Mucosa of stomach (tissue), 1 donor: Measurements from ENCODE around the gene PLCB1.

Experiments
- H3K27me3 ChIP-seq: one replicate; pipeline ENCODE4 v1.7.0; 2013; ENCODE audit warnings: mild to moderate bottlenecking, low read length; ENCODE audit not compliant: control insufficient read depth, insufficient read depth
- H3K36me3 ChIP-seq: one replicate; pipeline ENCODE4 v1.7.0; 2013; ENCODE audit warnings: low read length; ENCODE audit not compliant: control insufficient read depth, insufficient read depth
- H3K4me1 ChIP-seq: one replicate; pipeline ENCODE4 v1.7.0; 2013; ENCODE audit warnings: mild to moderate bottlenecking, low read length; ENCODE audit not compliant: control insufficient read depth, insufficient read depth
- H3K4me3 ChIP-seq: one replicate; pipeline ENCODE4 v1.7.0; 2013; ENCODE audit warnings: low read length
- H3K9ac ChIP-seq: one replicate; pipeline ENCODE4 v1.7.0; 2013; ENCODE audit warnings: mild to moderate bottlenecking, low read length, moderate library complexity
- H3K9me3 ChIP-seq: one replicate; pipeline ENCODE4 v1.7.0; 2013; ENCODE audit warnings: mild to moderate bottlenecking, low read length, moderate library complexity; ENCODE audit not compliant: control insufficient read depth
- donor health status: Pancreatic carcinoma.

Gene PLCB1

GRCh38 chr20:8471465-8471864 is 339.4 kb downstream of the PLCB1 start:
- no peaks in the 10 kb centered on the region for H3K36me3 ChIP-seq
- no peaks in the 10 kb centered on the region for H3K9me3 ChIP-seq
- no peaks in the 10 kb centered on the region for H3K27me3 ChIP-seq
- no peak overlapping the region for H3K4me3 ChIP-seq
- H3K4me1 ChIP-seq, result no peaks in the 10 kb centered on the region
- no peak overlapping the region for H3K9ac ChIP-seq

DNA sequence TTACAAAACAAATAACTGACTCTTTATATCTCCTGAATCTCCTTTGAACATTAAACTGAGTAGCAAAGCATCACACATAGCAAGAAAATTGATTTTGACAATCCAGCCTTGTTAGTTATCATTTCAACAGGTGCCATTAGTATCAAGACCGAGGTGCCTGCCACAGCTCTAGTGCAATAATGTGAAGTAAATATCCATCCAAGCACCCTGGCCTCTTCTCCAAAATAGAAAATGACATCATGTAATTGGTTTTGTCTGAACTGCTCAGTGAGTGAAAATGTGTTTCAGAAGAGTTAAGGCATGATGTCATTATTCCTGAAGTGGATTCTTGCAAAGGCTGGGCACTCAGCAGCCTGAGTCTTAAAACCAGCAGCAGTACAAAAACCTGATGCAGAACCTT is 341.4 kb downstream of the PLCB1 start:
- Histone ChIP-seq H3K9me3 (no peaks in the 10 kb centered on the region), H3K4me3 (no peak overlapping the region), H3K4me1 (no peaks in the 10 kb centered on the region), H3K9ac (no peak overlapping the region), H3K36me3 (no peaks in the 10 kb centered on the region), H3K27me3 (no peaks in the 10 kb centered on the region)

DNA sequence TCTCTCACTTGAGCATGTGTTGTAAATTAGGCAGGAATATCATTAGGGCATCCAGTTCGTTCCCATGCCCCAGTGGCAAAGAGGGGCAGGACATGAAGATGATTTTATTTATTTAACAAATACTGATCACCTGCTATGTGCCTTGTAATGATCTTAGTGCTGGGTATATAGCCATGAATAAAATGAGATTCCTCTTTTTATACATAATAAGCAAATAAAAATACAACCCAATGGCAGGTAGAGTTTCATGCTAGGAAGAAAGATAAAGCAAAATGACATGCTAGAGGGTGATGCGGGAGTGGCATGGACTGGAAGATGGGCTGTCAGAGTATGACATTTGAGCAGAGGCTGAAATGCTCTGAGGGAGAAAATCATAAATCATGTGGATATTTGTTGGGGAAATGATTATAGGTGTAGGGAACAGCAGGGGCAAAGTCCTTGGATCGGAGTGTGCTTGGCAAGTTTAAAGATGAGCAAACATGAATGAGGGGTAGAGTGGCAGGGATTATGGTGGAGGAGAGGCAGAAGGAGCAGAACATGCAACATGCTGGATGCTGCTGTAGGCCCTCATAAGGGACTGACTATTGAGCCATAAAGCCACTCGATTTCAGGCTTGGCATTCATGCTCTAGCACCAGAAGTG is 342.1 kb downstream of the PLCB1 start:
- H3K36me3 ChIP-seq, result no peaks in the 10 kb centered on the region
- H3K9ac ChIP-seq, result no peak overlapping the region
- no peaks in the 10 kb centered on the region for H3K27me3 ChIP-seq
- H3K4me1 ChIP-seq, result no peaks in the 10 kb centered on the region
- no peak overlapping the region for H3K4me3 ChIP-seq
- H3K9me3 ChIP-seq, result no peaks in the 10 kb centered on the region

DNA sequence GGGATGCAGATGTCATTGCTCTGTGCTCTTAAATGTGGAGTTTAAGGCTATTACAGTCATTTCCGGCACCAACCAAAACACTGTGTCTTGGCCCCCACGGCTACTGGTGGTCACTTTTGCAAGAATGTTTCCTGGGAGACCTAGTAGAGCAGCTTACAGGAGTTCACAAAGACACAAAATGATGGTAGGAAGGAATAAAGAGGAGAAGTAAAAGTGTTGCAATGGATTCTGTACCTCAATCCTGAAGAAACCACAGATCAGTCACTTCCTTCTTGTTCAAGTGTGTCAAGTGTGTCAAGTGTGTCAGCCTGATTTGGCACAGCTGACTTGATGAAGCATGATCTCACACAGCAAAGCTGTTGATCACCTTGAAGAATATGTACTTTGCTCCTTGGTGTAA is 344.0 kb downstream of the PLCB1 start:
- no peaks in the 10 kb centered on the region for H3K27me3 ChIP-seq
- H3K4me3 ChIP-seq, result no peak overlapping the region
- H3K9me3 ChIP-seq, result no peaks in the 10 kb centered on the region
- no peaks in the 10 kb centered on the region for H3K36me3 ChIP-seq
- no peaks in the 10 kb centered on the region for H3K4me1 ChIP-seq
- no peak overlapping the region for H3K9ac ChIP-seq

GRCh38 chr20:8480597-8480996 is 348.5 kb downstream of the PLCB1 start:
- Histone ChIP-seq H3K4me1 (no peaks in the 10 kb centered on the region), H3K4me3 (no peak overlapping the region), H3K36me3 (no peaks in the 10 kb centered on the region), H3K27me3 (no peaks in the 10 kb centered on the region), H3K9ac (no peak overlapping the region), H3K9me3 (no peaks in the 10 kb centered on the region)

DNA sequence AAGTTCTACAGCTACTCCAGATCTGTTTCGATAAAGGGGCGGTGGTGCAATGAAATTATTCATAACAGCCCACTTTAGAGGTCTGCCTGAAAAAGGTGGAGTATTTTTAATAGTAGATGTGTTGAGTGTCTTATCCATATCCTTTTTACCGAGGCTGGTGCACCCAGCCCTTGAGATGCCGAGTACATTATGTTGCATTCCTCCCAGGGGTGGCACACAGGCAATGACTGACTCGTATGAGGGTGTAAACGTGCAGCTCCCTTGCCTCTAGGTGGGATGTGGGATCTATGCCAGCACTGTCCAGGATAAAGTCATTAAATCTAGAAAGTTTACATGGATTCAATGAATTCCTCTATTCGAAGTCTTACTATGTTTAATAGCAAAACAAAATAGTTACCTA is 355.6 kb downstream of the PLCB1 start:
- H3K9me3 ChIP-seq, result no peaks in the 10 kb centered on the region
- no peaks in the 10 kb centered on the region for H3K36me3 ChIP-seq
- H3K27me3 ChIP-seq, result no peaks in the 10 kb centered on the region
- no peak overlapping the region for H3K9ac ChIP-seq
- H3K4me3 ChIP-seq, result no peak overlapping the region
- no peaks in the 10 kb centered on the region for H3K4me1 ChIP-seq

DNA sequence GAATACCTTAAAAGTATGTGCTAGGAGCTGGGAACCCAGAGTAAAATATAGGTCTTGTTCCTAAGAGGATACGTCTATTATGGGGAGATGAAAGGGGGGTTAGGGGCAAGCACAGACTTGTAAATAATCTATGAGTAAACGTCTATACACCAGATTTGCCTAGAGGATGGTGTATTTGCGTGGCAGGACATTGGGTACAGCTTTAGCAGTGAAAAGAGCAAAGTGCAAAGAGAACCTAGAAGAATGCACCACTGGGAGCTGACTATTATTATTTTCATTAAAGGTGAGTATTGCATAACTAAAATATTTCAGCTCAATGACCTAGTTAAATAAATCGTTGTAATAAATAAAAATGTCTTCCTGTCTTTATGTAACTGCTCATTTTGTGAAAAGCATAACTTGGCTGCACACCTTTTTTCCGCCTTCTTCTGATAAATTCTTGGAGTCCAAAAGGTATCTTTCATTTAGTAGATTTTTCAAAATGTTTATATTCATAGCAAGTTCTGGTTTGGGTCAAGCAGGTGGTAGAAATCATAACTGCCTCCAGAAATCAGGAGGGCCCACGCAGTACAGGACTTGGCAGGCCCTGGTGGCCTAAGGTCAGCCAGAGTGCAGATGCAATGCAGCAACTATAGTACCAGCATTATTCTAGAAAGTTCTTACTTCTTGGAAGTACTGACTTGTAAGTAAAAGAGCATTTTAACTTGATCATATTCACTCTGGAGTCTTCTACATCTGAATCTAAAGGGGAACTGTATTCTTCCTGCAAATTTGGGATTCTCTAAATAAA is 357.2 kb downstream of the PLCB1 start:
- Histone ChIP-seq H3K27me3 (no peaks in the 10 kb centered on the region), H3K4me3 (no peak overlapping the region), H3K4me1 (no peaks in the 10 kb centered on the region), H3K36me3 (no peaks in the 10 kb centered on the region), H3K9ac (no peak overlapping the region), H3K9me3 (no peaks in the 10 kb centered on the region)

DNA sequence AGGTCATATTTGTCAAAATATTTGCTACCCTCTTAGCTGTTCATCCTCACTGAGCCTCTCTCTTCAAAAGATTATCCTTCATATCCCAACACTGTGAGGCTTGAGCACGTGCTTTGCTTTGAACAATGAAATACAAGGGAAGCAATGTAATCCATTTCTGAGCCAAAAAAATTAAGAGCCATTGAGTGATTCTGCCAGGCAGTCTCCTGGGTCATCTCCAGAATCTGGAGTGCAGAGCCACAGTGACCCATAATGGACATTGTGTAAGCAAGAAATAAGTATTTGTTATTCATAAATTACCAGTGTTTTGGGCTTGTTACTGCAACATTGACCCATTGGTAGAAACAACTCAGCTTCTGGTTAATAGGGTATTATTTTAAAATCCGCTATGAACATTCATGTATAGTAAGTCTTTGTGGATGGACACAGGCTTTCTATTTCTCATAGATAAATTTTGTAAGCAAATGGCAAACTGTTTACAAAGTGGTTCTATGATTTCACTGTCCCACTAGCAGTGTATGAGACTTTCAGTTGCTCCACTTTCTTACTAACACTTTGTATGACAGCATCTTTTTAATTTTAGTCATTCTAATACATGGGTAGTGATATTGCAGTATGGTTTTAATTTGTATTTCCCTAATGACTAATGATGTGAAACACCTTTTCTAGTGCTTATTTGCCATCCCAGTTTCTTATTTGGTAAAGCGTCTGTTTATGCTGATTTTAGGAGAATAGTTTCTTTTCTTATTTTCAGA is 358.2 kb downstream of the PLCB1 start:
- Histone ChIP-seq H3K36me3 (no peaks in the 10 kb centered on the region), H3K4me1 (no peaks in the 10 kb centered on the region), H3K9me3 (no peaks in the 10 kb centered on the region), H3K27me3 (no peaks in the 10 kb centered on the region), H3K9ac (no peak overlapping the region), H3K4me3 (no peak overlapping the region)

DNA sequence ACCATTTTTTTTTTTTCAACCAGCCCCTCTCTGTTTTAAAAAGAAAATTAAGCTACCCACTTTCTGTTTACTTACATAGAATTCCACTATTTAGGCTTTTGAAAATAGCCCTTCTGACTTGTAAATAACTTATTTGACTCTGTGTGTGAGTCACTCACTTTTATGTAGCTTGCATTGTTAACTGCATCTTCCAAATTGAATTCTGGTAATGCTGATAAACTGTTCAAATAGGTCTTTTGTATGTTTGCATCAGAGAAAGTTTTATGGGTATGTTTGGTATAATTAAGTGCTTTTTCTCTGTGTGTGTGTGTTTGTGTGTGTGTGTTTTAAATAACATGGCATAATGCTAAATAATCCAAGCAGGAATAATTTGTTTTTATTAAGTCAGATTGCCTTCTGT is 360.1 kb downstream of the PLCB1 start:
- Histone ChIP-seq H3K27me3 (no peaks in the 10 kb centered on the region), H3K9me3 (no peaks in the 10 kb centered on the region), H3K9ac (no peak overlapping the region), H3K36me3 (no peaks in the 10 kb centered on the region), H3K4me3 (no peak overlapping the region), H3K4me1 (no peaks in the 10 kb centered on the region)

DNA sequence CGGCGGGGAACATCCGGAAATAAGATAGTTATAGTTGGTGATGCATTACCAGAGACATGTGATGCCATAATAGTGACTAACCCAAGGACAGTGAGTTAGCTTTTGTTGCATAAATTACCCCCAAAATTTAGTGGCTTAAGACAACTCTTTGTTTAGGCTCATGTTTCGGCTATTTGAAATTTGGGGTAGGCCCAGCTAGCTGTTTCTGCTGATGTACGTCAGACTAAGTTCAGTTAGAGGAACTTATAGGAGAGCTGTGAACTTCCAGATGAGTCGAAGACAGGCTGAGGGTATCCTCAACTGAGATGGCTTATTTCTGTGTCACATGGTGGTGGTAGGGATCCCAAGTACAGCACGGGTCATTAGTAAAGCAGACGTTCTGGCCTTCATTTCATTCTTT is 366.5 kb downstream of the PLCB1 start:
- Histone ChIP-seq H3K9ac (no peak overlapping the region), H3K9me3 (no peaks in the 10 kb centered on the region), H3K36me3 (no peaks in the 10 kb centered on the region), H3K4me1 (no peaks in the 10 kb centered on the region), H3K27me3 (no peaks in the 10 kb centered on the region), H3K4me3 (no peak overlapping the region)

- Histone ChIP-seq H3K9me3 (no peaks in the 10 kb centered on the region), H3K27me3 (no peaks in the 10 kb centered on the region), H3K4me3 (no peak overlapping the region), H3K4me1 (no peaks in the 10 kb centered on the region), H3K36me3 (no peaks in the 10 kb centered on the region), H3K9ac (no peak overlapping the region)
Measured at GRCh38 chr20:8504030-8504429, 372.0 kb downstream of the PLCB1 start.

- Histone ChIP-seq H3K9ac (no peak overlapping the region), H3K4me3 (no peak overlapping the region), H3K9me3 (no peaks in the 10 kb centered on the region), H3K36me3 (no peaks in the 10 kb centered on the region), H3K27me3 (no peaks in the 10 kb centered on the region), H3K4me1 (no peaks in the 10 kb centered on the region)
Measured at GRCh38 chr20:8505476-8506200, 373.6 kb downstream of the PLCB1 start.
